ENCODE results near the gene COL4A2.

DNA sequence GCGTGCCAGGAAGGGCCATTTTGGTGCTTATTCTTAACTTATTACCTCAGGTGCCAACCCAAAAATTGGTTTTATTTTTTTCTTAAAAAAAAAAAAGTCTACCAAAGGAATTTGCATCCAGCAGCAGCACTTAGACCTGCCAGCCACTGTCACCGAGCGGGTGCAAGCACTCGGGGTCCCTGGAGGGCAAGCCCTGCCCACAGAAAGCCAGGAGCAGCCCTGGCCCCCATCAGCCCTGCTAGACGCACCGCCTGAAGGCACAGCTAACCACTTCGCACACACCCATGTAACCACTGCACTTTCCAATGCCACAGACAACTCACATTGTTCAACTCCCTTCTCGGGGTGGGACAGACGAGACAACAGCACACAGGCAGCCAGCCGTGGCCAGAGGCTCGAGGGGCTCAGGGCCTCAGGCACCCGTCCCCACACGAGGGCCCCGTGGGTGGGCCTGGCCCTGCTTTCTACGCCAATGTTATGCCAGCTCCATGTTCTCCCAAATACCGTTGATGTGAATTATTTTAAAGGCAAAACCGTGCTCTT is 205.2 kb downstream of the COL4A2 start:
- TF ChIP-seq GATA2 (IDR thresholded peaks at IDR 0.05; ENCODE audit: low read depth, low read length) (no peak), GATA3 (IDR thresholded peaks at IDR 0.05; ENCODE audit: low read depth, low read length) (no peak)

All from SH-SY5Y (cell line).